Mucosa of descending colon (tissue), 3 donors: ENCODE data around the gene PIEZO2. TPM values are rescaled to one million over a fixed set of nuclear protein-coding genes. Genes with fewer than 3 reads are reported as not detected.

Experiments
- ATAC-seq: fragments of 200-7000 bp; cut with Tn5 transposase; one replicate; pipeline ENCODE4 v1.9.1; 2020; ENCODE audit warnings: mild to moderate bottlenecking, moderate library complexity
- DNase-seq, 3 donors: peaks; one replicate each; pipeline ENCODE4 v3.0.0-alpha.2; 2020
- H3K36me3 ChIP-seq: fragments of 200-600 bp; one replicate; pipeline ENCODE4 v1.8.0; 2021; ENCODE audit warnings: low read depth, mild to moderate bottlenecking
- H3K4me1 ChIP-seq: fragments of 200-600 bp; one replicate; pipeline ENCODE4 v1.8.0; 2021; ENCODE audit warnings: low read depth, mild to moderate bottlenecking
- H3K4me3 ChIP-seq: fragments of 200-600 bp; one replicate; pipeline ENCODE4 v1.8.0; 2021; ENCODE audit warnings: mild to moderate bottlenecking
- H3K9me3 ChIP-seq: fragments of 200-600 bp; one replicate; pipeline ENCODE4 v1.8.0; 2021; ENCODE audit warnings: mild to moderate bottlenecking
- intact Hi-C, 2 donors: fragments of 100-400 bp; cut with DNase I in 1 of 2; cut with micrococcal nuclease in 1 of 2; formaldehyde crosslinking; loops; one replicate each; pipeline versions ENCODE4 v1.11.0 to v1.11.1; 2022; cut with DNase I, micrococcal nuclease
- total RNA-seq, 3 donors: library from RNA; stranded (reverse); fragmentation: NEBNext Ultra II Directional in 2 of 3; extraction: Animal tissue kit (Norgen Biotek cat#: 25700) in 2 of 3; gene quantifications; one replicate each; pipeline versions ENCODE4 v1.2.1 to v1.2.4, GENCODE V29; 2021 to 2023
- TF ChIP-seq, protein P1 (sequence below): fragments of 200-600 bp; IDR thresholded peaks from one replicate; pipeline ENCODE4 v1.8.0; 2022; ENCODE audit warnings: antibody characterized with exemption, mild to moderate bottlenecking
- donor health status: DM: no; HTN: no; CAD: no; lungs with moderate emphysema.
- donor health status: DM: no; HTN: no; CAD: no.
- donor health status: DM: no; HTN: yes; CAD: no.

Gene PIEZO2
- total RNA-seq, 3 donors from 2014 or later, result 1.0 to 18.9 (median 1.4) TPM

DNA sequence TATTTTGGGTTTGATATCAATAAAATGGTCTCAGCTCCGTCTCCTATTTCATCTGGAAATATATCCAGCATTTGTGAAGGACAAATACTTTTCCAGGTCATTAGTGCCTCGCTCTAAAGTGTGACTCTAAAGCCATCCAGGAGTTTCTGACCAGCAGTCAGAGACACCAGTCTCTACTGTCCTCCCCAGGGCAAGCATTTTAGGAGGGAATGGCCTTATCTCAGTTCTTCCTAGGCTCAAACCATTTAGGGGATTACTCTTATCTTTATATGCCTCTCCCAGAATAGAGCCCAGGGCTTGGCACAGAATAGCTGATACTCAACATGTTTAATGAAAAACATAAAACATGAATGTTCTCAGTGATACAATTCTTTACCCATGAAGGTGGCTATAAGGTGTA lies 436.0 kb downstream of the PIEZO2 start:
- H3K4me3 ChIP-seq, result no peak overlapping the region
- no peaks in the 10 kb centered on the region for H3K9me3 ChIP-seq
- no peak for DNase-seq
- ATAC-seq, result no peak
- TF ChIP-seq, protein P1, sequence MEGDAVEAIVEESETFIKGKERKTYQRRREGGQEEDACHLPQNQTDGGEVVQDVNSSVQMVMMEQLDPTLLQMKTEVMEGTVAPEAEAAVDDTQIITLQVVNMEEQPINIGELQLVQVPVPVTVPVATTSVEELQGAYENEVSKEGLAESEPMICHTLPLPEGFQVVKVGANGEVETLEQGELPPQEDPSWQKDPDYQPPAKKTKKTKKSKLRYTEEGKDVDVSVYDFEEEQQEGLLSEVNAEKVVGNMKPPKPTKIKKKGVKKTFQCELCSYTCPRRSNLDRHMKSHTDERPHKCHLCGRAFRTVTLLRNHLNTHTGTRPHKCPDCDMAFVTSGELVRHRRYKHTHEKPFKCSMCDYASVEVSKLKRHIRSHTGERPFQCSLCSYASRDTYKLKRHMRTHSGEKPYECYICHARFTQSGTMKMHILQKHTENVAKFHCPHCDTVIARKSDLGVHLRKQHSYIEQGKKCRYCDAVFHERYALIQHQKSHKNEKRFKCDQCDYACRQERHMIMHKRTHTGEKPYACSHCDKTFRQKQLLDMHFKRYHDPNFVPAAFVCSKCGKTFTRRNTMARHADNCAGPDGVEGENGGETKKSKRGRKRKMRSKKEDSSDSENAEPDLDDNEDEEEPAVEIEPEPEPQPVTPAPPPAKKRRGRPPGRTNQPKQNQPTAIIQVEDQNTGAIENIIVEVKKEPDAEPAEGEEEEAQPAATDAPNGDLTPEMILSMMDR, result no peak
- intact Hi-C loops, result no loop called here
- no peaks in the 10 kb centered on the region for H3K4me1 ChIP-seq
- H3K36me3 ChIP-seq, result no peaks in the 10 kb centered on the region

DNA sequence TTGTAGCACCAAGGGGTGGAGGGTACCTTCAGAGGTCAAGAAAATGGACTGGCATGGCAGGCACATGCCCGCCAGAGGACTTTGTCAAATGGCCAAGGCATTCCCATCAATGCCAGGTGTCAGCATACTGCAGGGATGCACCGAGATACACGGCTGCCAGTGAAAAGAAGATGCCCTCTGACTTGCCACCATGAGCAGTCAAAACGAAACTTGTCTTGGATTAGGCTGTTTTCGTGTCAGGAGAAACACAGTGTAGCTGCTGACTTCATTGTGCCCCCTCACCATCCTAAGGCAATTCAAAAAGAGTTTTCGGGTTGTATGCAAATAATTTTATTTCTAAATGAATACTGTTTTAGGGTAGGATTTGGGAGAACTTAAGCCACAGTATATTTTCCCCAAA lies 442.1 kb downstream of the PIEZO2 start:
- ATAC-seq (no peak), DNase-seq (no peak)
- TF ChIP-seq, protein P1, result no peak
- Histone ChIP-seq H3K36me3 (no peaks in the 10 kb centered on the region), H3K4me3 (no peak overlapping the region), H3K9me3 (no peaks in the 10 kb centered on the region), H3K4me1 (no peaks in the 10 kb centered on the region)
- intact Hi-C loops, result no loop called here

DNA sequence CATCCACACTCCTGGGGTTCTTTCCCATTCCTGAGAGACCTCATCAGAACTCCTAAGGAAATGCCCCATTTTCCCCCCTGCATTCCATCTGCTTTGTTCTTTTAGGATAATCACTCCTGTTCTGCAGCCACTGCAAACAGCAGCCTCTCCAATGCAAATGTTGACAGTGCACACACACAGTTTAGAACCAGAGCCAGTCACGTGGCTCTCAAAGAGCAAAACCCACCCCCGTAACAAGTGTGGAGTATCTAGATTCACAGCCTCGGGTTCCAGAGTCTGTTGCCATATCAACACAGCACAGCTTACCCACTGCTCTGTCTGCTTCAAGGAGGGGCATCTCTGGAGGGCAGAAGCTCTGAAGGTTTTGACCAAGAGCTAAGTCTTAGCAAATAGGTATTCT lies 443.6 kb downstream of the PIEZO2 start:
- intact Hi-C loops, result no loop called here
- Histone ChIP-seq H3K4me1 (no peaks in the 10 kb centered on the region), H3K4me3 (no peak overlapping the region), H3K9me3 (no peaks in the 10 kb centered on the region), H3K36me3 (no peaks in the 10 kb centered on the region)
- TF ChIP-seq, protein P1, result no peak
- DNase-seq (no peak), ATAC-seq (no peak)

DNA sequence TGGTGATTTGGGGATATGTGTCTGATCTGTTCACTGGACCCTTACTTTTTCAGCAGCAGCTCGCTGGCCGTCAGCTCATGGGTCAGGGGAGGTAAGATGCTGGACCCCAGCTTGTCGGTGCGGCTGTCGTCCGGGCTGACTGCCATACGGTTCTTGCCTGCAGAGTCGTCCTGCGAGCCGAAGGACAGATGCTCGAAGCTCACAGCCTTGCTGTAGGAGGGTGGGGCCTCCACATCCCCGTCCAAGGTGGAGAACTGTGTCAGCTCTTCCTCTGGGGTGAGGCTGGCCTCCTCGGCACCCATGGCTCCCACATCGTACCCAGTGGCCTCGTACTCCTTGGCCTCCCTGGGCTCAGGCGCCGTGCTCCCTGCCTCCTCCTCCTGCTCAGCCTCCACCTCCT lies 444.1 kb downstream of the PIEZO2 start:
- no peaks in the 10 kb centered on the region for H3K9me3 ChIP-seq
- no peak for DNase-seq
- no peak overlapping the region for H3K4me3 ChIP-seq
- intact Hi-C loops, result no loop called here
- TF ChIP-seq, protein P1, result no peak
- no peak for ATAC-seq
- no peaks in the 10 kb centered on the region for H3K36me3 ChIP-seq
- H3K4me1 ChIP-seq, result no peaks in the 10 kb centered on the region

DNA sequence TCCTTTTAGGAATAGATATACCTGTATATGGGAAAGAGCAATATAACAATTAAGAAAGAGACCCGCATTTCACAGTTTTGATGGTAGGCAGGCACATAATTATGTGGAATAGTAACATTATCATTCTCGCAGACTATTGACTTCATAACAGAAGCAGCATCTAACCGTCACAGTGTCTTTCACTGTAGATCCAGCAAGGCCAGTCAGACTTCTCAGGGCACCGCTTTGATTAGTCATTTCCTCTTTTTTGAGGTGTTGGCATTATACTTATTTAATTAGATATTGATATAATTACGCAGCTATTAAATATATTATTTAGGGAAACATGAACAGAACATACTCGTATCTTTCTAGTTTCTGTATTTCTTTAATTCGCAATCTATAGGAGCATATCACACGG lies 447.2 kb downstream of the PIEZO2 start:
- intact Hi-C loops, result no loop called here
- Histone ChIP-seq H3K9me3 (no peaks in the 10 kb centered on the region), H3K4me1 (no peaks in the 10 kb centered on the region), H3K36me3 (no peaks in the 10 kb centered on the region), H3K4me3 (no peak overlapping the region)
- no peak for DNase-seq
- ATAC-seq, result no peak
- TF ChIP-seq, protein P1, result no peak

DNA sequence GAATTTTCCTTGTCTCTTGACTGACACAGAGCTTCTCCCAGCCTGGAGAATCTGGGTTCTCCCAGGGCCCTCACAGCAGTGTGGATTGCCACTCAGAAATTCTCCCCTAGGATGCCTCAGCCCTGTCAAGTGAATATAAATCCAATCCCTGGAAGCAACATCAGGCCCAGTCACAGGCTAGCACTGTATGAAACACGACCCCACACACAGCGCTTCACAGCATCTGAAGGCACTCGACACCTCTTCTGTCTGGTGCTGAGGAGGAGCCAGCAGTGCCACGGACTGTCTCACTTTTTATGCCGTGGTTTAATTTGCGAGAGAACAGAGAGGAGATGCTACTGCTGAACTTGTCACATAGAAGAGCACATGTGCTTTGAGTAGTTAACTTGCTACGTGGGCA lies 459.0 kb downstream of the PIEZO2 start:
- Histone ChIP-seq H3K36me3 (no peaks in the 10 kb centered on the region), H3K9me3 (no peaks in the 10 kb centered on the region), H3K4me1 (no peaks in the 10 kb centered on the region), H3K4me3 (no peak overlapping the region)
- ATAC-seq (no peak), DNase-seq (no peak)
- intact Hi-C loops, result no loop called here
- TF ChIP-seq, protein P1, result no peak
